ENCODE data around the gene CD302.
"Not testable (repeated sequence)": the region's sequence is repeated elsewhere in the genome, so short reads cannot be mapped to it uniquely, and the experiment has no call there.

The CD302 gene

DNA sequence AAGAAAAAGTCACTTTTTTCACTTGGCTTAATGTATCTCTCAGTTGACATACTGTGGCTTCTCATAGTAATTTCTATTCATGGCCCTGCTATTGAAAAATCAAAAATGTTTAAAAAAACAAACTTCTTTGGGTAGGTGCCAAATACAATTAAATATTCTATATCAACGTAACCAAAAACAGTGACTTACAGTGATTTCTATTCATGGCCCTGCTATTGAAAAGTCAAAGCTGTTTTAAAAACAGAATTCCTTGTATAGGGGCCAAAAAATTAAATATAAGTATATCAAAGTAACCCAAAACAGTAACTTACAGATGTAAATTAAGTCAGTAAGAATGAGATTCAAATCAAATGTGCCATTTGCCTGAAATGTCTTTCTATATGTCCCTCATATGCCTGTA, 31.4 kb upstream of the CD302 start:
- DNase-seq (ENCODE audit: extremely low spot score) = no peak
- CTCF ChIA-PET = no interaction called here
- POLR2A ChIA-PET = no interaction called here
- TF ChIP-seq HDGF (IDR thresholded peaks at IDR 0.05; ENCODE audit: borderline replicate concordance) (no peak), ELF4 (IDR thresholded peaks at IDR 0.05) (no peak), FOXA1 (IDR thresholded peaks at IDR 0.05) (no peak), BHLHE40 (IDR thresholded peaks at IDR 0.05; ENCODE audit: borderline replicate concordance) (no peak), ARNT (IDR thresholded peaks at IDR 0.05) (no peak), CTBP1 (IDR thresholded peaks at IDR 0.05; ENCODE audit: borderline replicate concordance) (no peak), SUZ12 (IDR thresholded peaks at IDR 0.05) (no peak), ZNF384 (IDR thresholded peaks at IDR 0.05) (no peak), TARDBP (IDR thresholded peaks at IDR 0.05) (no peak), L3MBTL2 (conservative IDR thresholded peaks at IDR 0.05) (no peak), NFRKB (IDR thresholded peaks at IDR 0.05) (no peak), SP1 (IDR thresholded peaks at IDR 0.05) (no peak), FOXK2 (IDR thresholded peaks at IDR 0.05) (no peak), LEF1 (IDR thresholded peaks at IDR 0.05; ENCODE audit: borderline replicate concordance) (no peak), FOXM1 (IDR thresholded peaks at IDR 0.05; ENCODE audit: borderline replicate concordance) (no peak)
- TF ChIP-seq, protein P1, sequence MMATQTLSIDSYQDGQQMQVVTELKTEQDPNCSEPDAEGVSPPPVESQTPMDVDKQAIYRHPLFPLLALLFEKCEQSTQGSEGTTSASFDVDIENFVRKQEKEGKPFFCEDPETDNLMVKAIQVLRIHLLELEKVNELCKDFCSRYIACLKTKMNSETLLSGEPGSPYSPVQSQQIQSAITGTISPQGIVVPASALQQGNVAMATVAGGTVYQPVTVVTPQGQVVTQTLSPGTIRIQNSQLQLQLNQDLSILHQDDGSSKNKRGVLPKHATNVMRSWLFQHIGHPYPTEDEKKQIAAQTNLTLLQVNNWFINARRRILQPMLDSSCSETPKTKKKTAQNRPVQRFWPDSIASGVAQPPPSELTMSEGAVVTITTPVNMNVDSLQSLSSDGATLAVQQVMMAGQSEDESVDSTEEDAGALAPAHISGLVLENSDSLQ (IDR thresholded peaks at IDR 0.05) = no peak

DNA sequence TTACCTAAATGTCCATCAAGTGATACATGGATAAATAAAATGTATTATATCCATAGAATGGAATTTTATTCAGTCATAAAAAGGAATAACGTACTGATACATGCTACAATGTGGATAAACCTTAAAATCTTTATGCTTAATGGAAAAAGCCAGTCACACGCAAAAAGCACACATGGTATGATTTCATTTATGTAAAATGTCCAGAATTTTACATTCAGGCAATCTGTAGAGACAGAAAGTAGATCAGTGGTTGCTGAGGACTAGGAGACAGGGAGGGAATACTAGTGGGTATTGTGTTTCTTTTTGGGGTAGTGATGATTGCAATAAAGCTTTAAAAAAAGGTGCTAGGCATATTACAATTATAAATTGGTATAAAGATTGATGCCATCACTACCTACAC, 30.7 kb upstream of the CD302 start:
- POLR2A ChIA-PET = no interaction called here
- no peak for DNase-seq (ENCODE audit: extremely low spot score)
- CTCF ChIA-PET = no interaction called here
- TF ChIP-seq L3MBTL2 (conservative IDR thresholded peaks at IDR 0.05) = no peak
- no peak for TF ChIP-seq NFRKB (IDR thresholded peaks at IDR 0.05)
- TF ChIP-seq ARNT (IDR thresholded peaks at IDR 0.05) = no peak
- no peak for TF ChIP-seq FOXM1 (IDR thresholded peaks at IDR 0.05; ENCODE audit: borderline replicate concordance)
- TF ChIP-seq SUZ12 (IDR thresholded peaks at IDR 0.05) = no peak
- no peak for TF ChIP-seq FOXK2 (IDR thresholded peaks at IDR 0.05)
- no peak for TF ChIP-seq ELF4 (IDR thresholded peaks at IDR 0.05)
- no peak for TF ChIP-seq SP1 (IDR thresholded peaks at IDR 0.05)
- TF ChIP-seq, protein P1 (IDR thresholded peaks at IDR 0.05) = no peak
- no peak for TF ChIP-seq HDGF (IDR thresholded peaks at IDR 0.05; ENCODE audit: borderline replicate concordance)
- no peak for TF ChIP-seq BHLHE40 (IDR thresholded peaks at IDR 0.05; ENCODE audit: borderline replicate concordance)

DNA sequence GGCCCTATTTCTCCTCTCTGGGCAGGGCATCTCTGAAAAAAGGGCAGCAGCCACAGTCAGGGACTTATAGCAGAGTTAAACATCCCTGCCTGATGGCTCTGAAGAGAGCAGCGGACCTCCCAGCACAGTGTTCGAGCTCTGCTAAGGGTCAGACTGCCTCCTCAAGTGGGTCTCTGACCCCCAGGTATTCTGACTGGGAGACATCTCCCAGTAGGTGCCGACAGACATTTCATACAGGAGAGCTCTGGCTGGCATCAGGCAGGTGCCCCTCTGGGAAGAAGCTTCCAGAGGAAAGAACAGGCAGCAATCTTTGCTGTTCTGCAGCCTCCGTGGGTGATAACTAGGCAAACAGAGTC, 24.4 kb upstream of the CD302 start:
- CTCF ChIA-PET; DNase-seq (ENCODE audit: extremely low spot score); POLR2A ChIA-PET: not testable (repeated sequence)

DNA sequence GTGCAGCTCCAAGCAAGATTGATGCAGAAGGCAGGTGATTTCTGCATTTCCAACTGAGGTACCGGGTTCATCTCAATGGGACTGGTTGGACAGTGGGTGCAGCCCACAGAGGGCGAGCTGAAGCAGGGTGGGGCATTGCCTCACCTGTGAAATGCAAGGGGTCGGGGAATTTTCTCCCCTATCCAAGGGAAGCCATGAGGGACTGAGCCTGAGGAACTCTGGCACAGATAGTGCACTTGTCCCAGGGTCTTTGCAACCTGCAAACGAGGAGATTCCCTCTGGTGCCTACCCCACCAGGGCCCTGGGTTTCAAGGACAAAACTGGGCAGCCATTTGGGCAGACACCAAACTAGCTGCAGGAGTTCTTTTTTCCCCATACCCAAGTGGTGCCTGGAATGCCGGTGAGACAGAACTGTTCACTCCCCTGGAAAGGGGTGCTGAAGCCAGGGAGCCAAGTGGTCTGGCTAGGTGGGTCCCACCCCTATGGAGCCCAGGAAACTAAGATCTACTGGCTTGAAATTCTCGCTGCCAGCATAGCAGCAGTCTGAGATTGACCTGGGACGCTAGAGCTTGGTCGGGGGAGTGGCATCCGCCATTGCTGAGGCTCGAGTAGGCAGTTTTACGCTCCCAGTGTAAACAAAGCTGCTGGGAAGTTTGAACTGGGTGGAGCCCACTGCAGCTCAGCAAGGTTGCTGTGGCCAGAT, 23.9 kb upstream of the CD302 start:
- DNase-seq (ENCODE audit: extremely low spot score); POLR2A ChIA-PET; CTCF ChIA-PET: not testable (repeated sequence)

DNA sequence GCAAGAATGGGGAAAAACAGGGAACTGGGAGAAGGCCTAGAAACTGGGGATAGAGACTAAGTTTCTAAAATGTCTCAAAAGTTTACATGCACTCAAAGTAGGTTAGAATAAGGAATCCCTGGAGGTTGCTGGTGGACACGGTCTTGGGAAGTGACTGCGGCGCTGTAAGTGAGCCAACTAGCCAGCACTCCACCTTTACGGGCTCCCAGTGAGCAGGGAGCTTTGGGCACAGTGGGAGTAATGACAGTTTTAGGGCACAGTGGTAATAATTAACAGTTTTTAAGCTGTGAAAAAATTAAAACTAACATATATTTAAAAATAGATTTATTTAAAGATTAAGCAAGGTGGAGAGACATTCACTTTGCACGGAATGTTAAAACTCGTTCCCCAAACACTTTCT, 20.9 kb upstream of the CD302 start:
- DNase-seq (ENCODE audit: extremely low spot score) = no peak
- POLR2A ChIA-PET = no interaction called here
- TF ChIP-seq CTBP1 (IDR thresholded peaks at IDR 0.05; ENCODE audit: borderline replicate concordance) (no peak), FOXK2 (IDR thresholded peaks at IDR 0.05) (no peak), TARDBP (IDR thresholded peaks at IDR 0.05) (no peak), NFRKB (IDR thresholded peaks at IDR 0.05) (no peak), ELF4 (IDR thresholded peaks at IDR 0.05) (no peak), ARNT (IDR thresholded peaks at IDR 0.05) (no peak), FOXM1 (IDR thresholded peaks at IDR 0.05; ENCODE audit: borderline replicate concordance) (no peak), L3MBTL2 (conservative IDR thresholded peaks at IDR 0.05) (no peak), ZNF384 (IDR thresholded peaks at IDR 0.05) (no peak), HDGF (IDR thresholded peaks at IDR 0.05; ENCODE audit: borderline replicate concordance) (no peak), LEF1 (IDR thresholded peaks at IDR 0.05; ENCODE audit: borderline replicate concordance) (no peak), SUZ12 (IDR thresholded peaks at IDR 0.05) (no peak), BHLHE40 (IDR thresholded peaks at IDR 0.05; ENCODE audit: borderline replicate concordance) (no peak), SP1 (IDR thresholded peaks at IDR 0.05) (no peak), FOXA1 (IDR thresholded peaks at IDR 0.05) (no peak)
- TF ChIP-seq, protein P1 (IDR thresholded peaks at IDR 0.05) = no peak
- CTCF ChIA-PET = no interaction called here

DNA sequence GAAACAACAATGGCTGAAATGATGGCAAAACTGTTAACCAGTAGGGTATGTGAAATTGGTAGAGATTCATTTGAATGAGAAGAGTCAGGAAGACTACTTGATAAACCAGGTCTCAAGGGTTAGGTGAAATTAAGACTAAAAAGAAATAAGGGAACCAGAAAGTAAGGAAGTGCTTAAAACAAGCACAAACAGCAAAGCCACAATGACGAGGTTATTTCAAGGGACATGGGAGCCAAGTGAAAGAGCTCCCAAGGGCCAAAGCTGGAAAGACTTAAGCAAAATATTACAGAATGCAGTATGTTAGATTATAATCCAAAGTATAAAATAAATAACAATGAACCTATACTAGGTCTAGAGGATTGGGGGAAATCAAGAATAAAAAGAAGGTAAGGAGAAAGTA, 19.3 kb upstream of the CD302 start:
- no peak for DNase-seq (ENCODE audit: extremely low spot score)
- ChIA-PET POLR2A (no interaction called here), CTCF (no interaction called here)
- TF ChIP-seq SUZ12 (IDR thresholded peaks at IDR 0.05) (no peak), LEF1 (IDR thresholded peaks at IDR 0.05; ENCODE audit: borderline replicate concordance) (no peak), TARDBP (IDR thresholded peaks at IDR 0.05) (no peak), ZNF384 (IDR thresholded peaks at IDR 0.05) (no peak), NFRKB (IDR thresholded peaks at IDR 0.05) (no peak), ARNT (IDR thresholded peaks at IDR 0.05) (no peak), L3MBTL2 (conservative IDR thresholded peaks at IDR 0.05) (no peak), CTBP1 (IDR thresholded peaks at IDR 0.05; ENCODE audit: borderline replicate concordance) (no peak), FOXM1 (IDR thresholded peaks at IDR 0.05; ENCODE audit: borderline replicate concordance) (no peak), ELF4 (IDR thresholded peaks at IDR 0.05) (no peak), FOXK2 (IDR thresholded peaks at IDR 0.05) (no peak)

DNA sequence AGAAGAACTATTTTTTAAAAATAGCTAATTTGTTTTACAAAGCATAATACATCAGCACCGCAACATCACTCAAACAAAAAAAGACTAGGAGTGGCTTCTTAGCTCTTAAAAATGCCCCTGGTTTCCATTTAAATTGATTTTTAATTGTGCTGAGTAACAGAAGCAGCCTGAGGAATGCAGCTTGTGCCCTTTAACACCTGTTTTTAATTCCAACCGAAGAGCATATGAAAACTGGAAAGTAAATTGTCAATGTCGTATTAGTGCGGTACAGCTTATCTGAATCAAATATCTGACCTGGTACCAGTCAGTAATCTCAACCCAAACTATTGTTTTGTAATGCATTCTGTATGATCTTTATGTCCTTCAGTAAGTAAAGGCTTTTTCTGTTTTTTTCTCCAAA, 13.2 kb upstream of the CD302 start:
- TF ChIP-seq FOXK2 (IDR thresholded peaks at IDR 0.05) (no peak), ARNT (IDR thresholded peaks at IDR 0.05) (no peak), BHLHE40 (IDR thresholded peaks at IDR 0.05; ENCODE audit: borderline replicate concordance) (no peak), ZNF384 (IDR thresholded peaks at IDR 0.05) (no peak), FOXA1 (IDR thresholded peaks at IDR 0.05) (no peak), NFRKB (IDR thresholded peaks at IDR 0.05) (no peak), LEF1 (IDR thresholded peaks at IDR 0.05; ENCODE audit: borderline replicate concordance) (no peak), SP1 (IDR thresholded peaks at IDR 0.05) (no peak), FOXM1 (IDR thresholded peaks at IDR 0.05; ENCODE audit: borderline replicate concordance) (no peak), HDGF (IDR thresholded peaks at IDR 0.05; ENCODE audit: borderline replicate concordance) (no peak), L3MBTL2 (conservative IDR thresholded peaks at IDR 0.05) (no peak), CTBP1 (IDR thresholded peaks at IDR 0.05; ENCODE audit: borderline replicate concordance) (no peak), SUZ12 (IDR thresholded peaks at IDR 0.05) (no peak), TARDBP (IDR thresholded peaks at IDR 0.05) (no peak), ELF4 (IDR thresholded peaks at IDR 0.05) (no peak)
- TF ChIP-seq, protein P1 (IDR thresholded peaks at IDR 0.05) = no peak
- DNase-seq (ENCODE audit: extremely low spot score) = no peak
- CTCF ChIA-PET = interaction anchor here (0.7 kb wide), 1 partner anchor 113 kb away, joined by 3 read pairs; no protein-coding TSS in a partner anchor
- POLR2A ChIA-PET = no interaction called here

Data from HEK293T (cell line).